PFSK-1 (cell line): ENCODE data around the gene GAS6.

Experiments
- POLR2AphosphoS5 ChIP-seq: IDR thresholded peaks from 2 replicates; pipeline ENCODE4 v1.6.1; 2012; ENCODE audit warnings: low read depth, mild to moderate bottlenecking, control low read depth, low read length, moderate library complexity
- SIN3A ChIP-seq: IDR thresholded peaks from 2 replicates; pipeline ENCODE4 v1.6.1; 2012; ENCODE audit warnings: mild to moderate bottlenecking, low read length, moderate library complexity, borderline replicate concordance; ENCODE audit not compliant: insufficient read depth
- TAF1 ChIP-seq: IDR thresholded peaks from 2 replicates; pipeline ENCODE4 v1.6.1; 2012; ENCODE audit warnings: low read length, control low read depth, borderline replicate concordance; ENCODE audit not compliant: insufficient read depth

DNA sequence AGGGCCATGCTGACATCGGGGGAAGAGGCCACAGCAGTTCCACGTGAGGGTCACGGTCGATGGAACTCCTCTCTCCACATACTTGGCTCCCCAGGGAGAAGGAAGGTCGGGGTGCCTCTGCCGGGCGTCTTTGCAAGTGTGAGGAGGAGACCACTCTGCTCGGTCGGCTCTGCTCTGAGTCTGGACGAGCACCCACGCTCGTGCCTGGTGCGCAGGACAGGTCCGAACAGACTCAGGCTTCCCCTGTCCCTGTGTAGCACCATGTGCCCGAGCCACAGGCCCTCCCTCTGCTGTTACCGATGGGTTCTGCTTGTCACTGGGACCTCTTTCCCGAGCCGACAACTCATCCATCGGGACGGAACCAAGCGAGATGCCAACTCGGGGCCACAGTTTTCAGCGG, 69.8 kb downstream of the GAS6 start:
- no peak for TF ChIP-seq POLR2AphosphoS5
- TF ChIP-seq TAF1: no peak
- no peak for TF ChIP-seq SIN3A
